ENCODE data around the gene NCAPH2. TPM values are rescaled to one million over a fixed set of nuclear protein-coding genes. Genes with fewer than 3 reads are reported as not detected.
"Not testable (repeated sequence)": the region's sequence is repeated elsewhere in the genome, so short reads cannot be mapped to it uniquely, and the experiment has no call there.

The NCAPH2 gene
- total RNA-seq, 1 donor from 2014 or later, result 44.2 TPM

GRCh38 chr22:50530877-50531545, 23.0 kb downstream of the NCAPH2 start:
- FAIRE-seq, result no peak

DNA sequence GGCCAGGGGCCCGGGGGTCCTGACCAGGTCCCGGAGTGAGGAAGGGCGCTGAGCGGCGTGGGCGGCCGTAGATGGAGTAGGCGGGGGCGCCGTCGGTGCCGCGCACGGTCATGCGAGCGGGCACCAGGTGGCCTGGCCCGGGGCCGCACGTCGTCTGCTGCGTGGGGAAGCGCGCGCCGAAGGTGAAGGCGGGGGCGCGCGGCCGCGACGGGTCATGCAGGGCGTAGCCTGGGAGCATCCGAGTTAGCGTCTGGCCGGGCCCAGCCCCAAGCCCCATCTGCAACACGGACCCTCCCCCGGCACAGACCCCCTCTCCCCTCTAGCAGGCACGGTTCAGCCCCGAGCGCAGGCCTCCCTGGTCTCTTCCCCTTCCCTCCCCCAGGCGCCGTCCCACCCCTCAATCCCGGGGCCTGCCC, 23.5 kb downstream of the NCAPH2 start:
- TF ChIP-seq, protein P1, sequence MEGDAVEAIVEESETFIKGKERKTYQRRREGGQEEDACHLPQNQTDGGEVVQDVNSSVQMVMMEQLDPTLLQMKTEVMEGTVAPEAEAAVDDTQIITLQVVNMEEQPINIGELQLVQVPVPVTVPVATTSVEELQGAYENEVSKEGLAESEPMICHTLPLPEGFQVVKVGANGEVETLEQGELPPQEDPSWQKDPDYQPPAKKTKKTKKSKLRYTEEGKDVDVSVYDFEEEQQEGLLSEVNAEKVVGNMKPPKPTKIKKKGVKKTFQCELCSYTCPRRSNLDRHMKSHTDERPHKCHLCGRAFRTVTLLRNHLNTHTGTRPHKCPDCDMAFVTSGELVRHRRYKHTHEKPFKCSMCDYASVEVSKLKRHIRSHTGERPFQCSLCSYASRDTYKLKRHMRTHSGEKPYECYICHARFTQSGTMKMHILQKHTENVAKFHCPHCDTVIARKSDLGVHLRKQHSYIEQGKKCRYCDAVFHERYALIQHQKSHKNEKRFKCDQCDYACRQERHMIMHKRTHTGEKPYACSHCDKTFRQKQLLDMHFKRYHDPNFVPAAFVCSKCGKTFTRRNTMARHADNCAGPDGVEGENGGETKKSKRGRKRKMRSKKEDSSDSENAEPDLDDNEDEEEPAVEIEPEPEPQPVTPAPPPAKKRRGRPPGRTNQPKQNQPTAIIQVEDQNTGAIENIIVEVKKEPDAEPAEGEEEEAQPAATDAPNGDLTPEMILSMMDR (IDR thresholded peaks at IDR 0.05; ENCODE audit: insufficient read depth, low read length, severe bottlenecking), result no peak
- Histone ChIP-seq H3K4me3 (ENCODE audit: low read depth, low read length) (peak overlapping the region; percentile 78), H3K36me3 (ENCODE audit: control insufficient read depth, insufficient read depth, low read length) (peaks cover 6% of the 10 kb centered on the region), H3K27me3 (ENCODE audit: control insufficient read depth, insufficient read depth, low read length) (no peaks in the 10 kb centered on the region)
- DNase-seq (ENCODE audit: low read depth) (peak; percentile 35), FAIRE-seq (no peak)

More at GRCh38 chr22:50530877-50531545, 23.0 kb downstream of the NCAPH2 start:
- peak overlapping the region; percentile 78 for H3K4me3 ChIP-seq (ENCODE audit: low read depth, low read length)
- DNase-seq (ENCODE audit: low read depth), result peak; percentile 76
- peaks cover 6% of the 10 kb centered on the region for H3K36me3 ChIP-seq (ENCODE audit: control insufficient read depth, insufficient read depth, low read length)
- no peaks in the 10 kb centered on the region for H3K27me3 ChIP-seq (ENCODE audit: control insufficient read depth, insufficient read depth, low read length)
- TF ChIP-seq, protein P1 (IDR thresholded peaks at IDR 0.05; ENCODE audit: insufficient read depth, low read length, severe bottlenecking), result no peak

DNA sequence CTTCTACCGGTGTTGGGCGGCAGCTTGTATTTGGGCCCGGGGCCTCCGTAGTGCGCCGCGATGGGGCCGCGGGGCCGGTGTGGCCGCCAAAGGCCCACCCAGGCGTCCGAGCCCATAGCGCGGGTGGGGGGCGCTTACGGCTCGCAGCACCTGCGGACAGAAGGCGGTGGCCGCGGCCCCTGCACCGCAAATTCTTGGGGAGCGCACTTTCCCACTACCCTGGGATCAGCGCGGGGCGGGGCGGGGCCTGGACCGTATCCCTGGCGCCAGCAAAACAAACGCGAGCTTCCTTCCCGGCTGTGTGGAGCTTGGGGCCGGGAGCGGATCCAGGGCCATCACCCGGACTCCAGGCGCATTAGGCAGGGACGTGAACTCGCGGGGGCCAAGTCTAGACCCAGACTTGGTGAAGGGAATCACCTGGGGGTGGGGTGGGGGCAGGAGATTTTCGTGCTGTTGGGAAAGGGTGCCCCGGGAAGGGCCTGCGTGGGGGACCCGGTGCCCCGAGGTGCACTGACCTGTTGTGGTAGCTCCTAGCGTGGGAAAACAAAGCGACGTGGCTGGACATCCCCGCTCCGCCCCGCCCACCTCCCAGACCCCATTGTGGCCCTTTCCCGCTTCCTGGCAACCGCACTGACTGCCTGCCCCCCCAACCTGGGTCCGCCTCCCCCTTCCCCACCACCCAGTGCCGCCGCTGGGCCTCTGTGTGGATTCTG, 24.1 kb downstream of the NCAPH2 start:
- FAIRE-seq (no peak), DNase-seq (ENCODE audit: low read depth) (peak; percentile 38)
- Histone ChIP-seq H3K4me3 (ENCODE audit: low read depth, low read length) (peak overlapping the region; percentile 78), H3K36me3 (ENCODE audit: control insufficient read depth, insufficient read depth, low read length) (peaks cover 6% of the 10 kb centered on the region), H3K27me3 (ENCODE audit: control insufficient read depth, insufficient read depth, low read length) (no peaks in the 10 kb centered on the region)
- TF ChIP-seq, protein P1 (IDR thresholded peaks at IDR 0.05; ENCODE audit: insufficient read depth, low read length, severe bottlenecking), result no peak

DNA sequence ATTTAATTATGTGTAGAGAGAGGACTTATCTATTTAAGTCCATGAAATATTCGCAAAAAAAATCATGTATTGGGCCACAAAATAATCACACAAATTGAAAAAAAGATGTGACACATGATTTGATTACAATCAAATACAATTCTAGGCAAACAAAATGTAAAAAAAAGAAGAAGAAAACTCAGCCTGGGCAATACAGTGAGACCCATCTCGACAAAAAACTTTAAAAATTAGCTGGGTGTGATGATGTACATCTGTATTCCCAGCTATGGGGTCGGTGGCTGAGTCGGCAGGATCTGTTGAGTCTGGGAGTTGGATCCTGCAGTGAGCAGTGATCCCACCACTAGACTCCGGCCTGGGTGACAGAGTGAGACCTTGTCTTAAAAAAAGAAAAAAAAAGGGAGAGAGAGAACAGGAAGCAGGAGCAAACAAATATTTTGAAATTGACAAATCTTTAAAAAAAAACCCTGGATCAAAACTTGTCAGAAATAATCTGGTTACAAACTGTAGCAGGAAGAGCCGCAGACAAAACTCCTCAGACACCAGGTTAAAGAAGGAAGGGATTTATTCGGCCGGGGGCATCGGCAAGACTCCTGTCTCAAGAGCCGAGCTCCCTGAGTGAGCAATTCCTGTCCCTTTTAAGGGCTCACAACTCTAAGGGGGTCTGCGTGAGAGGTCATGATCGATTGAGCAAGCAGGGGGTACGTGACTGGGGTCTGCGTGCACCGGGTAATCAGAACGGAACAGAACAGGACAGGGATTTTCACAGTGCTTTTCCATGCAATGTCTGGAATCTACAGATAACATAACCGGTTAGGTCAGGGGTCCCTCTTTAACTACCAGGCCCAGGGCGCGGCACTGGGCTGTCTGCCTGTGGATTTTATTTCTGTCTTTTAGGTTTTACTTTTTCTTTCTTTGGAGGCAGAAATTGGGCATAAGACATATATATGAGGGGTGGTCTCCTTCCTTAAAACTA, 25.1 kb downstream of the NCAPH2 start:
- Histone ChIP-seq H3K27me3 (ENCODE audit: control insufficient read depth, insufficient read depth, low read length) (no peaks in the 10 kb centered on the region), H3K4me3 (ENCODE audit: low read depth, low read length) (no peak overlapping the region), H3K36me3 (ENCODE audit: control insufficient read depth, insufficient read depth, low read length) (peaks cover 6% of the 10 kb centered on the region)
- TF ChIP-seq, protein P1 (IDR thresholded peaks at IDR 0.05; ENCODE audit: insufficient read depth, low read length, severe bottlenecking), result no peak
- FAIRE-seq, result no peak
- no peak for DNase-seq (ENCODE audit: low read depth)

DNA sequence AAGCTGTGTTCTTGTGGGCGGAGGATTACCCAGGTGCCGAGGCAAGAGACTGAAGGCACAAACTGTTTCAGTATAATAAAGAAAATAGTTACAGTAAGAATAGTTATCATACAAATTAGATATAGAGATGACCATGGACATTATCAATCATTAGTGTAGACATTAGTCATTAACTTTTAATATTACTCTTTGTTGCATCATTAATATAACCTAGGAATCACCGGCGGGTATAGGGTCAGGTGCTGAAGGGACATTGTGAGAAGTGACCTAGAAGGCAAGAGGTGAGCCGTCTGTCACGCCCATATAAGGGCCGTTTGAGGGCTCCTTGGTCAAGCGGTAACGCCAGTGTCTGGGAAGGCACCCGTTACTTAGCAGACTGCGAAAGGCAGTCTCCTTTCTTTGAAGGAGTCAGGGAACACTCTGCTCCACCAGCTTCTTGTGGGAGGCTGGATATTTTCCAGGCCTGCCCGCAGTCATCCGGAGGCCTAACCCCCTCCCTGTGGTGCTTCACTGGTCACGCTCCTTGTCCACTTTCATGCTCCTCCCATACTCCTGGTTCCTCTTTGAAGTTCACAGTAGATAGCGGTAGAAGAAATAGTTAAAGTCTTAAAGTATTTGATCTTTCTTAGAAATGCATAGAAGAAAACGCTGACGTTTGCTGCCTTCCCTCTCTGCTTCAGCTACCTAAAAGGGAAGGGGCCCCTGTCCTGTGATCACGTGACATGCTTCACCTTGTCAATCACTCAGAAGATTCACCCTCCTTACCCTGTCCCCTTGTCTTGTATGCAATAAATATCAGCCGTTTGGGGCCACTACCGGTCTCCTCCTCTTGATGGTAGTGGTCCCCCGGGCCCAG, 26.1 kb downstream of the NCAPH2 start:
- DNase-seq (ENCODE audit: low read depth); FAIRE-seq: not testable (repeated sequence)

More for the DNA sequence above, 26.1 kb downstream of the NCAPH2 start:
- not testable (repeated sequence) for H3K36me3 ChIP-seq (ENCODE audit: control insufficient read depth, insufficient read depth, low read length); H3K27me3 ChIP-seq (ENCODE audit: control insufficient read depth, insufficient read depth, low read length); H3K4me3 ChIP-seq (ENCODE audit: low read depth, low read length)
